Measurements from ENCODE around the gene TTLL7.
"Not testable (repeated sequence)": the region's sequence is repeated elsewhere in the genome, so short reads cannot be mapped to it uniquely, and the experiment has no call there.

The TTLL7 gene

DNA sequence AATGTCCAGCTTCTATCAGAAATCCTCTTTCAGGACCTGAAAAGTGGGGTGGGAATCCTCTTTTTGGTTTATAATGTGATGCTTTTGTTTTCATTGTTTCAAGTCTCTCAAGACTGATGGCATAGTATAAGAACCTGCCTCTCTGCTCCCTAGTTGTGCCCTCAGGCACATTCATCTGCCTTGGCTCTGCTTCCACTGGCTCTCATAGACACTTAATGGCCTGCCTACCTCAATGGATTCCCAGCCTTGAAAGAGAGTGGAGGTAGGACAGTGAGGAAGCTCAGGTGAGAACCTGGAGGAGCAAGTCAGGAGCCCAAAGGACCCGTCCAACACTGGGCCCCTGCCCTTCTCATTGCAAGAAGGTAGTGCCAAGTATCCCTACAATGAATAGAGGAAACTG is 4.8 kb downstream of the TTLL7 start:
- no peak for DNase-seq

DNA sequence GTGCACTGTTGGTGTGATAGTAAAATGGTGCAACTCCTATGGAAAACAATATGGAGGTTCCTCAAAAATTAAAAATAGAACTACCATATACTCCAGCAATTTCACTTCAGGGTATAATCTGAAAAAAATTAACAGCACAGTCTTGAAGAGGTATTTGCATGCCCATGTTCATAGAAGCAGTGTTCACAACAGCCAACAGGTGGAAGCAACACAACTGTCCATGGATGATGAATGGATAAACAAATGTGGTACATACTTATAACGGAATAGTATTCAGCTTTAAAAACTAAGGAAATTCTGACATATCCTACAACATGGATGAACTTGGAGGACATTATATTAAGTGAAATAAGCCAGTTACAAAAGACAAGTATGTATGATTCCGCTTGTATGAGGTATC is 8.2 kb downstream of the TTLL7 start:
- DNase-seq: no peak

DNA sequence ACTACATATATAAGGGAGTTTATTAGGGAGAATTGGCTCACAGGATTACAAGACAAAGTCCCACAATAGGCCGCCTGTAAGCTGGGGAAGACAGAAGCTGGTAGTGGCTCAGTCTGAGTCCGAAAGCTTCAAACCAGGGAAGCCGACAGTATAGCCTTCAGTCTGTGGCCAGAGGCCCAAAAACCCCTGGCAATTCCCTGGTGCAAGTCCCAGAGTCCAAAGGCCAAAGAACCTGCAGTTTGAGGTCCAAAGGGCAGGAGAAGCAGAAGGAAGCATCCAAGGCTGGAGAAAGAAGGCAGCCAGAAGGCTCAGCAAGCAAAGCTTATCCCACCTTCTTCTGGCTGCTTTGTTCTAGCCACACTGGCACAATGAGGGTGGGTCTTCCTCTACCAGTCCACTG is 13.9 kb downstream of the TTLL7 start:
- DNase-seq: no peak

DNA sequence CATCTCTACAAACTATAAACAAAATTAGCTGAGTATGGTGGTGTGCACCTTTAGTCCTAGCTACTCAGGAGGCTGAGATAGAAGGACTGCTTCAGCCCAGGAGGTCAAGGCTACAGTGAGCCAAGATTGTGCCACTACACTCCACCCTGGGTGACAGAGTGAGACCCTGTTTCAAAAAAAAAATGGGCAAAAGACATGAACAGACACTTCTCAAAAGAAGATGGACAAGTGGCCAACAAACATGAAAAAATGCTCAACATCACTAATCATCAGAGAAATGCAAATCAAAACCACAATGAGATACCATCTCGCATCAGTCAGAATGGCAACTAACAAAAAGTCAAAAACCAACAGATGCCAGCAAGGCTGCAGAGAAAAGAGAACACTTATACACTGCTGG is 15.0 kb downstream of the TTLL7 start:
- not testable (repeated sequence) for DNase-seq

DNA sequence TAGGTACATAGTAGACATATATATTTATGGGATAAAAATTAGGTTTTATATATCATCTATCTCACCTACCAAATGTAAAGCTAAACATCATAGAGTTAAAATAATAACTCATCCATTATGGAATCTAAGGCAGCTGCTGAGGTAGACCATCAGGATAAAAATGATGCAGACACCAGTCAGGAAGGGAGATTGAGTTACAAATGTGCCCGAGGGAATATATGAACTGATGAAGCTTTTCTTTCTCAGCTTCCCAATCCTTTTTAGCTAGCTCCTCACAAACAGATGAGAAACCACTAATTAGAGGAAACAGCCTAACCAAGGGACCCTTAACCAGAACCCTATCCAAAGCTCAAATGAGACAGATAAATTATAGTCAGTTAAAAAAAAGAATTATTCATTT is 20.9 kb downstream of the TTLL7 start:
- DNase-seq: no peak

DNA sequence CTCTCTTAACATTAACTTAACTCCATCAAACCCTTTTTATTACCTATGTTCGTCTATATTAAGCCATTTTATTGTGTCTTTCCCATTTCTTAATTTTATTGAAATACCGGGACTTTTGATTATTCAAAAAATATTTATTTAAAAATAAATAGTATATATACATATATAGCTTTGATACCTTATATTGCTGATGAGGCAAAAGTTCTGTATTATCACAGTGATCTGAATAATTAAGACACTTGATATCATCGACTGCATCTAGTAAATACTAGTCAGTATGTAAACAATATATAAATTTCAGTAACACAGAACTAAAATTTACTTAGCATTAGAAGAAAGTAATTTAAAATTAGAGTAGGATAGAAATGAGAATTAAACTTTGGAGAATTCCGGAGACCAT is 22.0 kb downstream of the TTLL7 start:
- no peak for DNase-seq

DNA sequence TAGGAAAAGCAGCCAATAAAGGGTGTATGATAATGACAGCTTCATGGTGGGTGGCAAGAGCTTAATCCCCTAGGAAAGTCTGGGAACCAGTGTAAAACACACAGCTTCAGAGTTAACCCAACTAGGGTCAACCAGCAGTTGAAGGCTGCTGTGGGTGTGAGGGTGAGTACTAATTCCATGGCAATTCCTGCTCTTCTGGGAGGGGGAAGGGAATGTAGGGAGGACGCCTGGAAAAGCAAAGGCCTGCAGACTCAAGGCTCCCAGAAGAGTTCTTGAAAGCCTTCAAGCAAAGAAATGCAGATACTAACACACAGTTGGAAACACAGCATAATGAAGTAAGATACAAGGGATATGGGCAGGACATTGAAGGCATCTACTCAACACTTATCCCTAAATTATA is 28.1 kb downstream of the TTLL7 start:
- DNase-seq: no peak

DNA sequence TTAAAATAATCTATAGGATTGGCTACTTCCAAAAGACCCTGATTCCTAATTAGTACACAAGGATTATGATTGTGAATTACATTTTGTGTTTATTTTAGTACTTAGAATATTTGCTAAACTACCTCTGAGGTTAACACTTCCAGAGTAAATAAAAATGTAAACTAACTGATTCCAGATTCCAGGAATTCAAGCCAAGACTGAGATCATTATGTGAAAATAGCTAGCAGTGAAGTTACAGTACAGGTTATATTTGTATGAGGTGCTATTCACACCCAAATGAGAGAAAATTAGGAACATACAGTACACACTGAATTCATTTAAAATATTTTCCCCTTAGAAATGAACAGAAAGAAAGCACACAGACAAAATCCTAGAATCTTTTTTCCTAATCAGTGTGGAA is 28.8 kb downstream of the TTLL7 start:
- no peak for DNase-seq

DNA sequence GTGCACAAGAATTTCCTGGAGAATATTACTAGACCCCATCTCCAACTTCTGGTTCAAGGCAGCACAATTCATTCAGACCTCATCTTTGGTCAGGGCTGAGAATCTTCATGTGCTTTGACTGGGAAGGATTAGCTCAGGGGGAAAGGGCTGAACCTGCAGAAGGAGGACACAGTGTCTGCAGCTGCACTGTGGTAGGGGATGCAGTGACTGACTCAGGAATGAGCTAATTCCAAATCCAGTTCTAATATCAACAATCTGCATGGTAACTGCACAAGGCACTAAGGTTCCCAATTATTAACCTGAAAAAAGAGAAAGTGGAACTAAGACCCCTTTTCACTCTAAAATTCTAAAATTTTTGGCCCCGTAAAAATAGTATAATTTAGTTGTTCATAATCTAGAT is 31.6 kb downstream of the TTLL7 start:
- no peak for DNase-seq

DNA sequence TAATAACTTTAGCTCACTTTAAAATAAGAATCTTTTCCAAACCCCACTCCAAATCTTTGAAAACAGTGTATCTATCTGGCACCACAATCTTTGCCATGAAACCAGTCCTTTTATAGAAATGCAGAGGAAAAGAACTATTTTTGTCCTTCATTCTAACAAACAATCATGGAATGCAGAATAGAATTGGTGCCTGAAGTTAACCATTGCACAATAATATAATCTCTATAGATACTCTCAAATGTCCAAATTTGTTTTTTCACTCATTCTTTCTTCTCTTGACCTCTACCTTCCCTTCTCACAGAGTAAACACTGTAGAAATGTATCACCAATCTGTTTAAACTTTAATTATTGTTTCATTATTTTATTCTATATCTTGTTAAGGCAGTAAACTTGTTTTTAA is 34.8 kb downstream of the TTLL7 start:
- DNase-seq: no peak

DNA sequence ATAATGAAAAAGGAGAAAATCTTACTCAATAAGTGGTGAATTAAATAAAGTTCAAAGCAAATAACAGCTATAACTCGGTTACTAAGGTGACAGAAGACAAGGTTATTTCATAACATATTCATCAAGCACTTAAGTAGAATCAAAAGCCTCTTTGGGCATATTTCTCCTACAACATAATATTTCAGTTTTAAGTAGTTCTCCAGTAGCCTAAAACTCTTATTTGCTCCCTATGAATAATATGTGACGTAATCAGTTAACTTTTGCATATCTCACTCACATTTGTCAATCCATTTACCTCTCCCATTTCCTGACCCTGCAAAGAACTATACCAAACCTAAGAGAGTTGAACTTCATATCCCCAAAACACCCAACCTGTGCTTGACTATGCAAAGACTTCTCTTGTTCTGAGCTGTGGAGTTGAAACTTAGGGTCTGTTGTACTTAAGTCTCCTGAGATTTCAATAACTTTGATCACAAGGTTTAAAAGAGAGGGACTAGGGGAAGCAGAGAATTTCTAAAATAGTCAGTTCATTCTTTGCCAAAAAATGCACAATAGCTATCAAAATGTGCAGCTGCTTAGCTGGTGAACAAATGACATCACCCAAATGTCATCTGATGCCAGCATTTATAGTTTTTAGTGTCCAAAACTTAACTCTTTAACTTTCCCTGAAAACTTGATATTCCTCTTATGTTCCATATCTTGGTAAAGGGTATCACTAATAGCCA is 37.2 kb downstream of the TTLL7 start:
- DNase-seq: no peak

DNA sequence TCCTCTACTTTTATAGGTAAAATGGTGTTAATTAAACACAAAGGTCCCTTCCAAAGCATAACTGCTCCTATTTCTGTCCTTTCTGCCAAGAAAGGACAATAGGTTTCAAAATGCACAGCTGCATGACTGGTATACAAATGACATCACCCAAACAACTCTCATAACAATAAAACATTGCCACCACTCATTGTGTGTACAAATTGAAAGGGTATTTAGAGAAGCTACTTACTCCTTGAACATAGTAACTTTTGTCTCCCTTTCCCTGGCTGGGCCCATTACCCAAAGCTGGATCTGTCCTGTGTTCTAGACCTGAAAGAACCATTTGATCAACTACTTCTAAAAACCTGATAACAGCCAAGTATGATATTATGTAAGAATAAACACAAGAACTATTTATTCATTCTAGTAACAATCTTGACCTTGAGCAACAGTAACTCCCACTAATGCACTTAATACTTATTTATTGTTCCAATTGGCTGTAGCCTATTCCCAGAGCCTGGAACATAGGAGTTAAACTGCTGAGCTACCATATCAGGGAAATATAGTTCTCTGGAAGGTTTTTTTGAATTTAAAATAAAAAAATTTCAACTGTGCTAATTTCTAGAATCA is 38.2 kb downstream of the TTLL7 start:
- no peak for DNase-seq

DNA sequence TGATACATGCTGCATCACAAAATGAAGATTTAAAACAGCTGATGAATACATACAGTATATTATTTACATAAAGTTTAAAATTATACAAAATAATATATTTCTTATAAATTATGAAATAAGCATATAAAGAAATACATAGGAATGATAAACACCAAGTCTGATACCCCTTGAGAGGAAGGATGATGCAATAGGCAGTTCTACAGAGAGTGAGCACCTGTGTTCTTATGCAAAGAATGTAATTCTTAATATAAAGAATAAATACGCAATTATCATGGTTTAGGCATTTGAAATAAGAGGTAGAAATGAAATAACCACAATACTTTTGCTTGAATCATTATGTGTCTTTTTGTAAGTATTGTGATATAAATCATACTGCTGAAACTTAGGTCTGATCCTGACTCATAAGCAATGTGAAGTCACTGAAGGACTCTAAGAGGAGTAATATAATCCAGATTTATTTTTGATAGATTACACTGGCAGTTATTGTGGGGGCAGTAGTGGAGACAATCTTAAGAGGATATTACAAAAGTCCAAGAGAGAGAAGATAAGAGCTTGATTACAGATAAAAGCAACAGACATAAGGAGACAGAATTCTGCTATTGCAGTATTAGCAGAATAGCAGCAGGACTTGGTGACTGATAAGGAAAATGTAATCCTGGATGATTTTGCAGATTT is 39.0 kb downstream of the TTLL7 start:
- no peak for DNase-seq

DNA sequence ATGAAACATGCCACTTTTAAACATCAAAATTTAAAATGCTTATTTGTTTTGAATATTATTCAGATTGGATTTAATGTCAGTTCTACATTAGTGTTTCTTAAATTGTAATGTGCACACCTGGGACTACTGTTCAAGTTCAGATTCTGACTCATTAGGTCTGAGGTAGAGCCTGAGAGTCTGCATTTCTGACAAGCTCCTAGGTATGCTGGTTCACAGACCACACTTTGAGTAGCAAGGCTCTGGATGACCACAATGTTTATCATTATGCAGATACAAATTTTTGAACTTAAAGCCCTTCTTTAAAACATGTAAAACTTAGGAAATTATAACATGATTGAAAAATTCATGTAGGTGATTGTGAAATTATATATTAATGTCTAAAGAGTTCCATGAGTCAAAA is 40.2 kb downstream of the TTLL7 start:
- DNase-seq: no peak

DNA sequence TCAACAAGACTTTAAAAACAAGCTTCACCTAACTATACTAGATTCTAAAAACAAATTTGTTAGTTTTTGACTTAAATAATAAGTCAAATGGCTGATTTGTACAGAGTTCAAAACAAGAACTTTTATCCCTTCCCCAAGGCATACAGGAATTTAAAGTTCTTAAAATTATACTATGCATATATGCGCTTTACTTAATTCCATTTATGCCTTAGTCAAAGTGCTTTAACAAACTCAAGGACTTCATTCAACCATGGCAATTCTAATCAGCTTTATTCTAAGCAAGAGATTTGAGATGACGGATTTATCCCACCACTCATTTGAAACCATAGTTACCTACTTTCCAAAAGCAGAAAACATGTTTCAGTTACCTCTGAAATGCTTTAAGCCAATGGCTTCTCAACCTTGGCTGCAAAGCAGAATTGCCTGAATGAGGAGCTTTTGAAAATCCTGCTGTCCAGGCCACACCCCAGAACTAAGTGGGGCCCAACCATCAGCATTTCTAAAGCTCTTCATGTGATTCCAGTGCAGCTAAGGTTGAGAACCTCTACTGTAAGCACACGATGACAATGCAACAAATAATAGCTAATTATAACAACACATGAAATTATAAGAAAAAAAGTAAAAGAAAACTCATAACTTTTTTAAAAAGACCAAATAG is 44.6 kb downstream of the TTLL7 start:
- no peak for DNase-seq

DNA sequence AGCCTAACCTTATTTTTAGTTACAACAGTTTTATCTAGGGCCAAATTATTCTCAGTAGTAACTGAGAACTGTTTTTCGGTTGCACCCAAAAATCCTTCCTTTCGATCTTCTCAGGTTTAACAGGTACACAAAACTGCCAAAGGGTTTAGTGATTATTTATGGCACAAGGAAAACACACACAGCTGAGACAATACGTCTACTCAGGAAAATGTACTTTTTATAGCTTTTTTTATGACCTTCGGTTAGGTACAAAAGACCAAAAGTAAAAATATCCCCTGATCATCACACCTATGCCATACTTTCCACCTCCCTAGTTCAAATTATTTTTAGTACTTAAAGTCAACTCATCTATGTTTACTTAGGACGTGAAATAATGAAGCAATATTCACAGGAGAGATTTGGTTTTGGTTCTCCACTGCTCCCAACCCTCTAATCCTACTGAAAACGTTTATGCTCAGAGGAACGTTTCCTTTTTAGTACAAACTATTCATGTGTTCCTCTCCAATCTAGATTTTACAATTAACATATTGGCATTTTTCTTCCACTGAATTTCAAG is 48.7 kb downstream of the TTLL7 start:
- no peak for DNase-seq

DNA sequence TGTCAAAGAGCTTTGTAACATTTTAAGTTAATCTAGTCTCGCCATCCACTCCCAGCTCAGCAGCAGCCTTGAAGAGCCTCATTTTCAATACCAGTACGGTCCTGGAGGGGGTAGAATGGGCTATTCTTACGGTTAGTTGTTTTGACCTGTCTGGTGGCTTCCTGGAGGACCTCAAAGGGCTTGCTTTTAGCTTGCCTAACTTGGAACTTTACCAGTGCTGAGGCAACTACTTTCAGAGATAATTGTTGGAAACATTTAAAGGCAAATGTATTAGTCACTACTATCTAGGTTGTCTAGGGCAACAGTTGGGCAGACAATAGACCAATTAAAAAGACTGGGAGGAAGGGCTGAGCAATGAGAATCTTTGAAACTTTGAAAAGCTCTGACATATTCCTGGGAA is 56.0 kb downstream of the TTLL7 start:
- DNase-seq: no peak

DNA sequence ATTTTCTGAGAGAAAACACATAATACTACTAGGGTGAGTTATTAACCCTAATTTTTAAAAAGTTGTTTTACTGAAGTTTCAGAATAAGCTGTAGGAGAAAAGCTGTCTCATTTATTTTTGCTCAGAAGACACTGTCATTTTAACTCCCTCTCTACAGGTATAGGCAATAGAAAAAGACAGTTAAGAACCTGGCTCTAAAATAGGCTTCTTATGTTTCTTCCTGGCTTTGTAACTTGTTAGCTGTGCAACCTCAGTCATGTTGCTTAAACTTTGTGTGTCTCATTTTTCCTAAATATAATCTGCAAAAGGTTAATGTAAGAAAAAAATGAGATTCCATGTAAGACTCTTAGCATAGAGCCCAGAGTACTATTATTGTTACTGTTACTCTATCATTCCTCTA is 64.4 kb downstream of the TTLL7 start:
- DNase-seq: no peak

DNA sequence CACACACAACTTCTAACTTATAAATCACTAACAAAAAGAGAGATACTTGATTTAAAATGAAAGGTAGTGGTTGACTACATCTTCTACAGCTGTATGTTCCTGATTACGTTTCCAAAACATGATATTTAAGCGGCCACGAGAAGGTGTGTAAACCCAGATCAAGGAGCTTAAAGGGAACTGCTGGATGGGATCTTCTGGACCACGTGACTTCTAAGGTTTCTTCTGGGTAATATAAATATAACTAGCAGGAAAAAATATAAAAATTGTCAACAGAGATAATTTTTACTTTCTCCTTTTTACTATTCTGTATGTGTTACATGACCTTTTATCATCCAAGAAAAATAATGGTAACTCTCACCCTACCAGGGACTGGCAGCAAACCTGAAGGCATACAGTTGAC is 66.2 kb downstream of the TTLL7 start:
- DNase-seq: no peak

DNA sequence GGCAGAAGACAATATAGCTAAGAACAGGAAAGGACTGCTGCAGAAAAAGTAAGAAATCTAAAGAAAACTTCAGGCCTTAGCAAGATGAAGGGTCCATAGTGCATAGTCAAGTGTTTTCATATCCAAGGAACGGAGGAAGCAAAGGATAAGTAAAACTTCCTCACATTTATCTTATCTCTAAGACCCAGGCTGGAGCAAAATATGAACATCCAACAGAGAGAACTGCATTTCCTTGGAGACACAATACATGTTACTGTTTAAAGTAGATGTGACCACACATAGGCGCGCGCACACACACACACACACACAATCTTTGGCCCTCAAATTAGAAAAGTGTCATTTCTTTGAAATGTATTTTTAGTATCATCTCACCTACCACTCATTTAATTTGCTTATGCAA is 66.7 kb downstream of the TTLL7 start:
- no peak for DNase-seq

DNA sequence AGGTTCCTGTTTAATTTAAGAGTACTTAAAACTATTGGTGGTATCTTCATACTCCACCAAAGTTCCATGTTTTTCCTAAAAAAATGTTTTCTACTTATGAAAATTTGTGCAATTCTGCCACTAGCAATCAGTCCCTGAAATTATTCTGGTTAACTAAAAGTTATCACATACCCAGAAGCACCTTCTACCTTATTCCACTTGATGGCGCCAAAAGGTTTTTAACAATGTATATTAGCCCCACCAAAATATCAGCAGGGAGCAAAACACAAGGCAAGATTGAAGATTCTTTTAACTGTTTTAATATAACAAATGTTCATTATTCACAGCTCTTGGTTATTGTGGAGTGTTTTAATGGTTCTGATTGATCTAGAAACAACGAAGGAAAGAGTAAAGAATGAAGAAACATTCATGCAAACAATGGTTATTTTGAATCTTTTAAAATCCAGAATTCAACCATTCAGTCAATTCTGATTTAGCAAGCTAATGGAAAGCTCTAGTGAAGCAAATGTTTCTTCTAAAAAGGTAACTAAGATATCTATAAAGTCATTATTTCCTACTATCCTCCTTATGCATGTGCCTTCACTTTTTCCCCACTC is 67.2 kb downstream of the TTLL7 start:
- DNase-seq: no peak

DNA sequence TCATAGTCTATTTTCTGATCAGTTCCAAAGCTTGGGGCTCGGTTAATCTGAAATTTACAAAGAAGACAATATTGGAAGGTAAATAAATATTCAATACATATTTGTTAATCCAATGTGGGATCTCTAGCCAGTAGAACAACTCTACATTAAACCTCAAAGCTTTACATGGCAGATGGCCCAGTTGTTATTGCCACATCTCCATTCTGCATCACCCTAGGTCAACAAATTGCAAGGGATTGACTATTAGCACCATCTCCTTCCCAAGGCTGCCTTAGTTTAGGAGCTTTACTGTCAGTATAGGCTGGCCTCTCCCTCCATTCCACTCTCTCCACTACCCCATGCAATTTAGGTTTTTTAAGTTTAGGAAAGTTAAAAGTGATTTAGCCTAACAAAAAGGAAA is 69.7 kb downstream of the TTLL7 start:
- no peak for DNase-seq

DNA sequence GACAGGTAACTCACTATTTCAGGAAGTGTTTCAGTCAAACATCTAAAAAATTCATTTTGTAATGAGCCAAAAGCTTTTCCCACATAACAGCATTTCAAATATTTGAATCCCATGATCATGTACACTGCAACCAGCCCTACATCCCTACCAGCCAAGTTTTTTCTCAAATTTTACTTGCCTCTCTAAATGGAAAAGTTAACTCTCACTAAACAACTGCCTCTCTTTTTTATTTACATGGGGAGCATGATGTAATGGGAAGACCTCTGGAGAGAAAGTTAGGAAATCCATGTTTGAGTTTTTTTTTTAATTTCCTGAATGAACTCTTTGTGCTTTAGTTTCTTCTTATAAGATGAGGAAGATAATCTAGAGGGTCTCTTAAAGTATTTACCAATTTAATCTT is 70.5 kb downstream of the TTLL7 start:
- DNase-seq: no peak
